ENCODE results near the gene MTA1.

The MTA1 gene

GRCh38 chr14:105387530-105387922, 32.1 kb upstream of the MTA1 start:
- no peak for DNase-seq (ENCODE audit: low spot score)

DNA sequence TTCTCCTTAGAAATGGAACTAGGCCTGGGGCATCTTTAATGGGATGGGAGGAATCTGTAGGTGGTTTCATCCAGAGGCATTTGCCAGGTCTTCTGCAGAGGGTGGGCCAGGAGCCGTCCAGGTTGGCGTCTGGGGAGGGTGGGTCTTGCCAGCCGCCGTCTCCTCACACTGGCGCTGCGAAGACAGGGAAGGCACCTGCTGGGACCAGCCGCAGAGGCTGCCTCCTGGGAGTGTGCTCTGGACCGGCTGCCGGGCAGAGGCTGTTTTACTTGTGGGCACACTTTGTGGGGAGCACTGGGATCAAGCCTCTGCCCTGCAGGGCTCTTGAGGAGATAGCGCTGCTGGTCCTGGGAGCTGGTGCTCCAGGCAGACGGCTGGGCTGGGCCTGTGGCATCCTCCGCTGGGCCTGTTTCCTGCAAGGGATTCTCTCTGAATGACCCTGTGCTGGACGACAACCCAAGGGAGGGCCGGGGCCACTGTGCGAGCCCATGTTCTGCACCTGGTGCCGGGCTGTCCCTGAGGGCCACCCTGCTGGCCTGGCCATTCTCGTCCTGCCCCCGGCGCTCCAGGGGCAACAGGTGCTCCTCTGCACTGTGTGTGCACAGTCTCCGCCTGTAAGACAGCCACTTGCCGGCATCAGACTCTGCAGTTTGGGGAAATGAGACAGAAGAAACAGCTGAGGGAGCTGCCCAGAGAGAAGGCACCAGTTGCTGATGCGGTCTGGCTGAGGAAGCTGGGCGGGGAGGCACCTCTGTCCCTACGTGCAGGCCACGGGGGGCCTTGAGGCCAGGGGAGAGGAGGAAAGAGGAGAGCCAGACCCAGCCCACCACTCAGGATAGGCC, 31.3 kb upstream of the MTA1 start:
- DNase-seq (ENCODE audit: low spot score) = no peak

GRCh38 chr14:105388976-105389375, 30.7 kb upstream of the MTA1 start:
- no peak for DNase-seq (ENCODE audit: low spot score)

DNA sequence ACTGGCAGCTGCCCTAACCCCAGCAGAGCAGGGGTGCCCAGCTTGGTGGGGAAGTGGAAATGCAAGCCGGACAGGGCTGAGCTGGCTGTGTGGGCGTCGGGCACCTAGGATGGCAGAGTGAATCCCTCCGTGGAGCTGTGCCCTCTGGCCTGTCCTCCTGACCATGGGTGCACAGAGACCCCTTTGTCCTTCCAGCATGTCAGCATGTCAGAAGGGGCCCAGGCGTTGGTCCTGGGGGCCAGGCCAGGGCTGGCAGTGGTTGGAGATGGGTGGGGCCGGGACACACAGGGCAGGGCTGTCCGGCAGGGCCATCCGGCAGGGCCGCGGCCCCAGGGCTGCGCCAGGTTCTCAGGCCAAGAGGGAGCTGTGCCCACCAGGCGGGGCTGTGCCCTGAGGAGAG, 30.1 kb upstream of the MTA1 start:
- no peak for DNase-seq (ENCODE audit: low spot score)

- DNase-seq (ENCODE audit: low spot score) = no peak
Observed at GRCh38 chr14:105389976-105390848, 29.4 kb upstream of the MTA1 start.

- DNase-seq (ENCODE audit: low spot score) = no peak
Observed at GRCh38 chr14:105390849-105391500, 28.7 kb upstream of the MTA1 start.

- no peak for DNase-seq (ENCODE audit: low spot score)
Observed at GRCh38 chr14:105391541-105391940, 28.1 kb upstream of the MTA1 start.

DNA sequence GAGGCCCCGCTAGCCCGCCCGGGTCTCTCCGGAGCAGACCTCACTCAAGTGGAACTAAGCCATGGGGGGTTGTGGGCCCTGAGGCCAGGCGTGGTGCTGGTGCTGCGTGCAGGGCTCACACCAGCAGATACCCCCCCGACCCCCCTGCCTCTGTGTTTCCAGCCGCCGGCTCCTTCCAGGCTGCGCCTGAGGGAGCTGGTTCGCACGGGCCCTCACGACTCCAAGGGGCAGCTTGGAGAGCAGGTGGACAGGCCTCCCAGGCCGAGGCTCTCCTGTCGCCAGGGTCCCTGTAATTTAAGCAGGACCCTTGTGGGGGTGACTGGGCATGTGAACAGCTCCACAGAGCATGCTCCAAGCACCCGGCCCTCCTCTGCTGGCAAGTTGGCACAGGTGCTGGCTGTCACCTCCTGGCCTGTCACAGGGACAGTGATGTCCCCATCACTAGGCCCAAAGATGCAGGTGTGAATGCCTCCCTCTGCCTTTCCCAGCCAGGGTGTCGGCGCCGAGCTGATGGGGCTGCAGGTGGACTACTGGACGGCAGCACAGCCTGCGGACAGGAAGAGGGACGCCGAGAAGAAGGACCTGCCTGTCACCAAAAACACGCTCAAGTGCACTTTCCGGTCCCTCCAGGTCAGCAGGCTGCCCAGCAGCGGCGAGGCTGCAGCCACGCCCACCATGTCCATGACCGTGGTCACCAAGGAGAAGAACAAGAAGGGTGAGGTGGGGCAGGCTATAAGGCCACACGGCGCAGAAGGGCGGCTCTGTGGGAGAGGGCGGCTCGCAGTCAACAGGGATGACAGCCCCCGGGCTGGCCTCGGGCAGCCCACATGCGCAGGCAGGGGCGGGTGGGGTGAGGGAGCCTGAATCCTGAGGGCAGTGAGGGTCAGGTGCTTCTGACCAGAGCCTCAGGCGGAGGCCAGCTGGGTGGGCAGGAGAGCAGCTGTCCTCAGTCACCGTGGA, 27.2 kb upstream of the MTA1 start:
- no peak for DNase-seq (ENCODE audit: low spot score)

- no peak for DNase-seq (ENCODE audit: low spot score)
Observed at GRCh38 chr14:105393151-105393550, 26.5 kb upstream of the MTA1 start.

- DNase-seq (ENCODE audit: low spot score) = no peak
Observed at GRCh38 chr14:105394714-105395537, 24.7 kb upstream of the MTA1 start.

DNA sequence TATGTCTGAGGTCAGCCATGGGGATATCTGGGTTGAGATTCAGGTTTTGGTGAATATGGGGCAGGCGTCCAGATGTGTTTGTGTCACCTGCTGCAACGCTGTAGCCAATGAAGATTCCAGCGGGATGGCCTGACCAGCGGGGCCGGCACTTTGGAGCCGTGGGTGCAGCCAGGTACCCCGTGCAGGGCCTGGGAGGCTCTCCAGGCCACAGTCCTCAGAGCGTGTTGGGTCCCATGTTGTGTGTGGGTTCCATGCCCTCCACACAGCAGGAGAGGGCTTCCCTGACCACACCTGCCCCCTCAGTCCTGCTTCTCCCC, 24.1 kb upstream of the MTA1 start:
- DNase-seq (ENCODE audit: low spot score) = no peak

DNA sequence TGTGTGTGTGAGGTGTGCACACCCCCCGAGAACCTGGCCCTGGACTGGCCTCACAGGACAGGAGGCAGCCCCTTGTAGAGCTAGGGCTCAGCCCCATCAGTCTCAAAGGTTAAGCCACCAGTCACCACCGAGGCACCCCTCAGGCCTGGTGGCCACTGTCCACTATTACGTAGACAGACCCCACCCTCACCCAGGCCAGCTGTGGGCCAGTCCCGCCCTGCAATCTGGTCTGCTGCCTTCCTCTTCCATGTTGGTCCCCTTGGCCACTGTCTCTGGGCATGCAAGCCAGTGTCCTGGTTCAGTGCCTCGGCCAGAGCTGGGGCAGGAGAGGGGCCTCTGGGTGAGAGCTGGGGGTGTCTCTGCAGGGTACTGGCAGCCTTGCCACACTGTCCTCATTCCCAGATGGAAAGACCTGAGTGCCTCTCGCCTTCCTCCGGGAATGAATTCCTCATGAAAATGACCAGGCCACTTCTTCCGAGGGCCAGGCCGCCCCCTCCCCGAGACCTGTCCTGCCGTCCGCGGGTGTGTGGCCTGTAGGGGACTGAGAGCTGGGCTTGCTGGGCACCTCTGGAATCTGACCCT, 22.2 kb upstream of the MTA1 start:
- DNase-seq (ENCODE audit: low spot score) = no peak

GRCh38 chr14:105398044-105398725, 21.4 kb upstream of the MTA1 start, which contains the start of gene TEX22:
Gene TEX22, plus strand, starts transcription at chr14:105398538. Its CDS starts 803 bp downstream, at chr14:105399341.
- DNase-seq (ENCODE audit: low spot score) = peak; percentile 89

GRCh38 chr14:105398726-105399465, 20.7 kb upstream of the MTA1 start:
- peak; percentile 70 for DNase-seq (ENCODE audit: low spot score)

GRCh38 chr14:105399466-105399775, 20.2 kb upstream of the MTA1 start:
- no peak for DNase-seq (ENCODE audit: low spot score)

DNA sequence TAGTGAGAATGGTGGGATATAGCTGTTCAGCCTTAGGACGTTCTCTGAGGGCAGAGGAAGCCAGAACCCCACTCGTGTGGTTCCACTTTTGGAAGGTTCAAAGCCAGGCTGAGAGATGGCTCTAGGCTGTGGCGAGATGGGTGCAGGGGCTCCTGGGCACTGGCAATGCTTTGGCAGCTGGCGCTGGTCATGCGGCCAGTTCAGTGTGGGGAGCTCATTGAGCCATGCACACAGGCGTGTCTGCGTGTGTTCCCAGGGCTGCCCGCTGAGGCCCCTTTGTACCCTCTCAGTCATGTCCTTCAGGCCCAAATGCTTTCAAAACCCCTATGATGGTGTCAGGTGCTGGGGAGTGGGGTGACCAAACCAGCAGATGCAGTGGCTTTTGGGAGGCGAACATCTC, 19.6 kb upstream of the MTA1 start:
- no peak for DNase-seq (ENCODE audit: low spot score)

DNA sequence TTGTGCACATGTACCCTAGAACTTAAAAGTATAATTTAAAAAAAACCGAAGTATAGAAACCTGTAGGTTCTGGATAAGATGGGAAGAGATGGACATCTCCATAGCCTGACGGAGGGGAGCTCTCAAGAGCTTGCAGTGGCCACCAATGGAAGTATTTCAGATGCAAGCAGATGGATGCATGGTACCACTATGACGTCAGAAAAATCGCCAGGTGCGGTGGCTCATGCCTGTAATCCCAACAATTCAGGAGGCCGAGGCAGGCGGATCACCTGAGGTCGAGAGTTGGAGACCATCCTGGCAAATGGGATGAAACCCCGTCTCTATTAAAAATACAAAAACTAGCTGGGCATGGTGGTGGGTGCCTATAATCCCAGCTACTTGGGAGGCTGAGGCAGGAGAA, 17.9 kb upstream of the MTA1 start:
- no peak for DNase-seq (ENCODE audit: low spot score)

- DNase-seq (ENCODE audit: low spot score) = no peak
Observed at GRCh38 chr14:105408592-105408991, 11.0 kb upstream of the MTA1 start.

DNA sequence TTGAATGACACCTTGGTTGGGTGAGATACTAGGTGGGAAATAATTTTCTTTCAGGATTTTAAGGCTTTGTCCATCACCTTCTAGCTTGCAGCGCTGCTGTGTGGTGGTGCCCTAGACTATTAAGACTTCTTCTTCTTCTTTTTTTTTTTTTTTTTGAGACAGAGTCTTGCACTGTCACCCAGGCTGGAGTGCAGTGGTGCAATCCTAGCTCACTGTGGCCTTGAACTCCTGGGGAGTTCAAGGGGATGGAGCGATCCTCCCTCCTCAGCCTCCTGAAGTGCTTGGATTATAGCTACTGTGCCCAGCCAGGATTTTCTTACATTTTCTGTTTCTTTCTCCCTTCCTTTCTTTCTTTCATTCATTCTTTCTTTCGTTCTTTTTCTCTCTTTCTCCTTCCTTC, 10.3 kb upstream of the MTA1 start:
- DNase-seq (ENCODE audit: low spot score) = no peak

Data from HuH-7 (cell line).